GM23338 (cell line): Measurements from ENCODE around the gene CER1. TPM values are rescaled to one million over a fixed set of nuclear protein-coding genes. Genes with fewer than 3 reads are reported as not detected.

Experiments
- ATAC-seq: fragments of 200-7000 bp; cut with Tn5 transposase; 3 replicates; pipeline ENCODE4 v1.9.1; 2020
- DNase-seq: peaks from one replicate; pipeline ENCODE4 v3.0.0-alpha.2; 2015; ENCODE audit warnings: low spot score
- H2AFZ ChIP-seq: fragments of 200-600 bp; sonication (generic); 2 replicates; pipeline ENCODE4 v1.8.0; 2016; ENCODE audit warnings: antibody characterized with exemption, mild to moderate bottlenecking, moderate library complexity
- H3F3A ChIP-seq: fragments of 200-600 bp; sonication (generic); replicated peaks from 2 replicates; pipeline ENCODE4 v1.8.0; 2017; ENCODE audit warnings: antibody characterized with exemption, mixed run types, low read depth
- H3K27ac ChIP-seq: fragments of 200-600 bp; sonication (generic); 2 replicates; pipeline ENCODE4 v1.6.1; 2016; ENCODE audit warnings: low read depth
- H3K27me3 ChIP-seq: fragments of 200-600 bp; sonication (generic); 2 replicates; pipeline ENCODE4 v1.8.0; 2016; ENCODE audit warnings: mild to moderate bottlenecking, mixed run types, moderate library complexity; ENCODE audit not compliant: insufficient read depth
- H3K36me3 ChIP-seq: fragments of 200-600 bp; sonication (generic); 2 replicates; pipeline ENCODE4 v1.8.0; 2016; ENCODE audit warnings: mild to moderate bottlenecking; ENCODE audit not compliant: insufficient read depth
- H3K4me1 ChIP-seq: fragments of 200-600 bp; sonication (generic); 2 replicates; pipeline ENCODE4 v1.8.0; 2016; ENCODE audit warnings: mild to moderate bottlenecking, moderate library complexity; ENCODE audit not compliant: insufficient read depth
- H3K4me2 ChIP-seq: fragments of 200-600 bp; sonication (generic); 2 replicates; pipeline ENCODE4 v1.7.1; 2017; ENCODE audit warnings: mixed run types
- H3K4me3 ChIP-seq: fragments of 200-600 bp; sonication (generic); 2 replicates; pipeline ENCODE4 v1.6.1; 2016; ENCODE audit warnings: mixed run types
- H3K79me2 ChIP-seq: fragments of 200-600 bp; sonication (generic); replicated peaks from 2 replicates; pipeline ENCODE4 v1.8.0; 2017; ENCODE audit warnings: mild to moderate bottlenecking; ENCODE audit not compliant: insufficient read depth
- H3K9me2 ChIP-seq: fragments of 200-600 bp; sonication (generic); 2 replicates; pipeline ENCODE4 v1.8.0; 2017; ENCODE audit not compliant: insufficient read depth
- H4K20me1 ChIP-seq: fragments of 200-600 bp; sonication (generic); replicated peaks from 2 replicates; pipeline ENCODE4 v1.8.0; 2017; ENCODE audit warnings: mild to moderate bottlenecking; ENCODE audit not compliant: insufficient read depth
- H3K27ac Mint-ChIP-seq: 2 replicates; pipeline ENCODE4 v1.8.0; 2020; ENCODE audit warnings: inconsistent platforms, mild to moderate bottlenecking, moderate library complexity, mixed read lengths
- H3K27me3 Mint-ChIP-seq: 3 replicates; pipeline ENCODE4 v1.8.0; 2022; ENCODE audit warnings: low read depth, mild to moderate bottlenecking, moderate library complexity, mixed read lengths, inconsistent platforms; ENCODE audit not compliant: insufficient read depth, poor library complexity
- H3K36me3 Mint-ChIP-seq: 3 replicates; pipeline ENCODE4 v1.8.0; 2021; ENCODE audit warnings: low read depth, mild to moderate bottlenecking, inconsistent platforms, moderate library complexity, mixed read lengths
- H3K4me1 Mint-ChIP-seq: 3 replicates; pipeline ENCODE4 v1.8.0; 2020; ENCODE audit warnings: mild to moderate bottlenecking, inconsistent platforms, mixed read lengths
- H3K4me3 Mint-ChIP-seq: 3 replicates; pipeline ENCODE4 v1.8.0; 2021; ENCODE audit warnings: moderate library complexity, mild to moderate bottlenecking, inconsistent platforms, mixed read lengths
- H3K9me3 Mint-ChIP-seq: 3 replicates; pipeline ENCODE4 v1.8.0; 2020; ENCODE audit warnings: moderate library complexity, mild to moderate bottlenecking, inconsistent platforms, mixed read lengths
- CREB1 ChIP-seq: fragments of 250-450 bp; sonication (Bioruptor Pico); IDR thresholded peaks from 2 replicates; pipeline ENCODE4 v1.5.0; 2020; ENCODE audit warnings: low read depth, mild to moderate bottlenecking, moderate library complexity
- EZH2phosphoT487 ChIP-seq: fragments of 200-600 bp; sonication (generic); IDR thresholded peaks from one replicate; pipeline ENCODE4 v1.8.1; 2018; ENCODE audit warnings: antibody characterized with exemption; ENCODE audit not compliant: unreplicated experiment
- NANOG ChIP-seq: IDR thresholded peaks from 2 replicates; pipeline ENCODE4 v1.6.1; 2016; ENCODE audit warnings: antibody characterized with exemption, borderline replicate concordance
- ZNF462 ChIP-seq: fragments of 250-450 bp; sonication (Bioruptor Pico); IDR thresholded peaks from 2 replicates; pipeline ENCODE4 v1.5.0; 2020; ENCODE audit warnings: mild to moderate bottlenecking, moderate library complexity
- polyA plus RNA-seq: library from polyadenylated mRNA; unstranded; fragments of >200 nt; fragmentation: Nextera tagmentation; extraction: Ambion mirVana; gene quantifications from 2 replicates; pipeline ENCODE4 v1.2.1, GENCODE V29; 2016
- total RNA-seq: library from RNA; depleted of rRNA; stranded (reverse); fragments of >200 nt; shearing (Covaris generic); gene quantifications from 2 replicates; pipeline ENCODE4 v1.2.3, GENCODE V29; 2014
- TF ChIP-seq, protein P1 (sequence below): IDR thresholded peaks from 2 replicates; pipeline ENCODE4 v1.6.1; 2016; ENCODE audit warnings: antibody characterized with exemption
- TF ChIP-seq, protein P2 (sequence below), 2 experiments: fragments of 200-600 bp in 1 of 2; sonication (generic) in 1 of 2; conservative IDR thresholded peaks; 2 replicates each; pipeline versions ENCODE4 v1.5.1 to v1.6.1; 2016 to 2017; ENCODE audit warnings: antibody characterized with exemption in 2 of 2, low read depth in 2 of 2, mild to moderate bottlenecking in 2 of 2, moderate library complexity in 1 of 2

CER1 gene
- total and polyA plus RNA-seq, 2 experiments from 2014 or later = 0.73 to 4.4 TPM

- Histone ChIP-seq H3K4me3 (no peak overlapping the region), H2AFZ (no peak overlapping the region), H3K9me2 (no peaks in the 10 kb centered on the region), H3K4me1 (0 out of 2 replicates have a peak, but pooled peaks cover 6% of the 10 kb centered on the region), H3F3A (no peaks in the 10 kb centered on the region), H3K27me3 (no peaks in the 10 kb centered on the region), H3K79me2 (no peaks in the 10 kb centered on the region), H4K20me1 (no peaks in the 10 kb centered on the region), H3K27ac (no peak overlapping the region), H3K4me2 (no peak overlapping the region), H3K36me3 (no peaks in the 10 kb centered on the region)
- Mint-ChIP-seq H3K27me3 (peaks cover 1% of the 10 kb centered on the region), H3K36me3 (peaks cover 3% of the 10 kb centered on the region; the same call in 1 of the 3 replicates), H3K4me3 (no peak overlapping the region), H3K27ac (no peak overlapping the region), H3K4me1 (peaks cover 4% of the 10 kb centered on the region; the same call in 2 of the 3 replicates), H3K9me3 (peaks cover 4% of the 10 kb centered on the region)
- no peak for TF ChIP-seq EZH2phosphoT487
- TF ChIP-seq ZNF462 (CRISPR knock-in tag) = no peak
- TF ChIP-seq, protein P1, sequence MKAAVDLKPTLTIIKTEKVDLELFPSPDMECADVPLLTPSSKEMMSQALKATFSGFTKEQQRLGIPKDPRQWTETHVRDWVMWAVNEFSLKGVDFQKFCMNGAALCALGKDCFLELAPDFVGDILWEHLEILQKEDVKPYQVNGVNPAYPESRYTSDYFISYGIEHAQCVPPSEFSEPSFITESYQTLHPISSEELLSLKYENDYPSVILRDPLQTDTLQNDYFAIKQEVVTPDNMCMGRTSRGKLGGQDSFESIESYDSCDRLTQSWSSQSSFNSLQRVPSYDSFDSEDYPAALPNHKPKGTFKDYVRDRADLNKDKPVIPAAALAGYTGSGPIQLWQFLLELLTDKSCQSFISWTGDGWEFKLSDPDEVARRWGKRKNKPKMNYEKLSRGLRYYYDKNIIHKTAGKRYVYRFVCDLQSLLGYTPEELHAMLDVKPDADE = no peak
- TF ChIP-seq, protein P2, sequence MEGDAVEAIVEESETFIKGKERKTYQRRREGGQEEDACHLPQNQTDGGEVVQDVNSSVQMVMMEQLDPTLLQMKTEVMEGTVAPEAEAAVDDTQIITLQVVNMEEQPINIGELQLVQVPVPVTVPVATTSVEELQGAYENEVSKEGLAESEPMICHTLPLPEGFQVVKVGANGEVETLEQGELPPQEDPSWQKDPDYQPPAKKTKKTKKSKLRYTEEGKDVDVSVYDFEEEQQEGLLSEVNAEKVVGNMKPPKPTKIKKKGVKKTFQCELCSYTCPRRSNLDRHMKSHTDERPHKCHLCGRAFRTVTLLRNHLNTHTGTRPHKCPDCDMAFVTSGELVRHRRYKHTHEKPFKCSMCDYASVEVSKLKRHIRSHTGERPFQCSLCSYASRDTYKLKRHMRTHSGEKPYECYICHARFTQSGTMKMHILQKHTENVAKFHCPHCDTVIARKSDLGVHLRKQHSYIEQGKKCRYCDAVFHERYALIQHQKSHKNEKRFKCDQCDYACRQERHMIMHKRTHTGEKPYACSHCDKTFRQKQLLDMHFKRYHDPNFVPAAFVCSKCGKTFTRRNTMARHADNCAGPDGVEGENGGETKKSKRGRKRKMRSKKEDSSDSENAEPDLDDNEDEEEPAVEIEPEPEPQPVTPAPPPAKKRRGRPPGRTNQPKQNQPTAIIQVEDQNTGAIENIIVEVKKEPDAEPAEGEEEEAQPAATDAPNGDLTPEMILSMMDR (conservative IDR thresholded peaks at IDR 0.05; ENCODE audit: low read depth in 2 of 2) = no peak
- no peak for TF ChIP-seq CREB1
- TF ChIP-seq NANOG = no peak
- no peak for DNase-seq
- ATAC-seq = no peak
Observed at GRCh38 chr9:14705079-14705478, 17.5 kb downstream of the CER1 start.
